ENCODE measurements around the gene SPATS2L. TPM values are rescaled to one million over a fixed set of nuclear protein-coding genes. Genes with fewer than 3 reads are reported as not detected.

Gene SPATS2L
- total RNA-seq, 1 donor from 2014 or later = 42.9 TPM

DNA sequence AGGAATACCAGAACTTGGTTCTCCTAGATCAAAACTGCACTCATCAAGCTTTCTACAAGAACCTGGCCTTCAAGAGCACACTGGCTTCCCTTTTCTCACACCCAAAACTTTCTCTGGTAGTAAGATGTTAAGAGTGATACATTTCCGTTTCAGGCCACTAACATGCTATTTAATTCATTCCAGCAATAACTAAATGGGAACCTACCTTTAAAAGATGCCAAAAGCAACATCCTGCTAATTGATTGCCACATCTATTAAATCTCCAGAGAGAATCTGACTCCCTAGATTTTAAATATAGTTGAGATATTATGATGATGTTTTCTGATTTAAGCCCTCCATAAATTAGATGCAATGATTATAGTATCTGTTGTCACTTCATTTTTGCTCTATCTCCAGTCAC lies 131.8 kb downstream of the SPATS2L start:
- Mint-ChIP-seq H3K27ac (no peak overlapping the region), H3K9me3 (peaks cover 9% of the 10 kb centered on the region), H3K4me1 (no peaks in the 10 kb centered on the region), H3K4me3 (no peak overlapping the region), H3K27me3 (no peaks in the 10 kb centered on the region), H3K36me3 (ENCODE audit: low read depth) (peaks cover 54% of the 10 kb centered on the region)
- DNase-seq = no peak
- intact Hi-C loops (cut with micrococcal nuclease) = no loop called here

DNA sequence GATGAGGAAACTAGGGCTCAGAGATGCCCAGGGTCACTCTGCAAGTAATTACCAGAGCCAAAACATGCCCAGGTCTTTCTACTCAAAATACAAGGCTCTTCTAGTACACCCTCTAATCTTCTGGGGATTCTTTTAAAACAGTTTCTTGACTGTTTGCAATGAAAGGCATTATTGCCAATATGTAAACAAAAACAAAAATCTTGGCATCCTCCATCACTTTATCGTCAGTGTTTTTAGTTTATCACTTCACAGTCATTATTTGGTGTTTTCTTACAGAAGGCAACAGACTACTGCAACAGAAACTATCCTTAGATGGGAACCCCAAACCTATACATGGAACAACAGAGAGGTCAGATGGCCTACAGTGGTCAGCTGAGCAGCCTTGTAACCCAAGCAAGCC lies 132.4 kb downstream of the SPATS2L start:
- H3K9me3 Mint-ChIP-seq = peaks cover 9% of the 10 kb centered on the region
- peaks cover 57% of the 10 kb centered on the region for H3K36me3 Mint-ChIP-seq (ENCODE audit: low read depth)
- intact Hi-C loops (cut with micrococcal nuclease) = no loop called here
- no peak for DNase-seq
- no peaks in the 10 kb centered on the region for H3K4me1 Mint-ChIP-seq
- no peak overlapping the region for H3K4me3 Mint-ChIP-seq
- H3K27ac Mint-ChIP-seq = no peak overlapping the region
- H3K27me3 Mint-ChIP-seq = no peaks in the 10 kb centered on the region

DNA sequence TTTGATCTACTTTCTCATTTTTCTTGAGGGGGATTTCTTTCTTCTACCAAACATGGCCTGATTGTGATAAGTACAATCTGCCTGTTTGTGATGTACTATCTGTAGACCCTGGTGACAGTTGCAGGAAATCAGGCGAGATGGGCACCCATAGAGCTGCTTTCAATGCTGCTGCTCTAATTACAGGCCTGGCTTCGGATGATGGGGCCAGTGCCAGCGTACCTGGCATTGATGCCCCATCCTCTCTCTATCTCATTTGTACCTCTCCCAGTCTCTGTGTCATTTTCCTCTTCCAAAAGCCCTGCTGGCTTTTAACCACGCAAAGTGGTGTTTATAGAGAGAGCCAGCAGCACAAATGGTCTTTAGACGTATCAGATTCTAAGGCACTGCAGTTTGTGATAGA lies 133.5 kb downstream of the SPATS2L start:
- peaks cover 62% of the 10 kb centered on the region for H3K36me3 Mint-ChIP-seq (ENCODE audit: low read depth)
- no peak overlapping the region for H3K4me3 Mint-ChIP-seq
- DNase-seq = no peak
- H3K4me1 Mint-ChIP-seq = no peaks in the 10 kb centered on the region
- peaks cover 9% of the 10 kb centered on the region for H3K9me3 Mint-ChIP-seq
- intact Hi-C loops (cut with micrococcal nuclease) = no loop called here
- H3K27ac Mint-ChIP-seq = no peak overlapping the region
- no peaks in the 10 kb centered on the region for H3K27me3 Mint-ChIP-seq

- no peak for DNase-seq
- H3K27ac Mint-ChIP-seq = no peak overlapping the region
- no peak overlapping the region for H3K4me3 Mint-ChIP-seq
- no peaks in the 10 kb centered on the region for H3K9me3 Mint-ChIP-seq
- H3K4me1 Mint-ChIP-seq = peaks cover 18% of the 10 kb centered on the region
- H3K36me3 Mint-ChIP-seq (ENCODE audit: low read depth) = peaks cover 64% of the 10 kb centered on the region
- no peaks in the 10 kb centered on the region for H3K27me3 Mint-ChIP-seq
- intact Hi-C loops (cut with micrococcal nuclease) = no loop called here
These were observed 136.0 kb downstream of the SPATS2L start for GRCh38 chr2:200442471-200442870.

DNA sequence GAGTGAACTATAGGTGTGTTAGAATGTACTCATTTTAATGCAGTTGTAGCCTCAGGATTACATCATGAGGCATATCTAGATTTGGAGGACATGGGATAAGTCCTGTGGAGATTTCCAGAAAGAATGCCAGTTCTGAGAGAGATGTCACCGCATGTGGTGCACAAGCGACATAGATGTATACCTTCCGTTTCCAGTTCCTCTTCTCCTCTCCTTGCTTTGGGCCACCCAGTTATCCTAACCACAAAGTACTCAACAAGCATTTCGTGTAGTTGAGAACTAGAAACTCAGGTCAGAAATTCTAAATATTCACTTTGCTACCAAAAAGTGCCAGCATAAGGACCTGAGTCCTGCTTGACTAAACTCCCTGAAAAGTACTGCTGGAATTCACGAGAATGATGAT lies 136.9 kb downstream of the SPATS2L start:
- intact Hi-C loops (cut with micrococcal nuclease) = no loop called here
- Mint-ChIP-seq H3K4me1 (peaks cover 18% of the 10 kb centered on the region), H3K9me3 (no peaks in the 10 kb centered on the region), H3K27me3 (no peaks in the 10 kb centered on the region), H3K4me3 (no peak overlapping the region), H3K27ac (no peak overlapping the region), H3K36me3 (ENCODE audit: low read depth) (peaks cover 62% of the 10 kb centered on the region)
- no peak for DNase-seq

GRCh38 chr2:200443916-200444315 lies 137.4 kb downstream of the SPATS2L start:
- H3K27me3 Mint-ChIP-seq = no peaks in the 10 kb centered on the region

GRCh38 chr2:200444530-200444929 lies 138.0 kb downstream of the SPATS2L start:
- Mint-ChIP-seq H3K4me1 (peaks cover 24% of the 10 kb centered on the region), H3K36me3 (ENCODE audit: low read depth) (peaks cover 63% of the 10 kb centered on the region), H3K27ac (no peak overlapping the region), H3K4me3 (no peak overlapping the region), H3K27me3 (no peaks in the 10 kb centered on the region), H3K9me3 (no peaks in the 10 kb centered on the region)
- no peak for DNase-seq
- intact Hi-C loops (cut with micrococcal nuclease) = no loop called here

More at GRCh38 chr2:200443916-200444315, 137.4 kb downstream of the SPATS2L start:
- DNase-seq = no peak
- no peaks in the 10 kb centered on the region for H3K9me3 Mint-ChIP-seq
- H3K4me1 Mint-ChIP-seq = peaks cover 22% of the 10 kb centered on the region
- peaks cover 63% of the 10 kb centered on the region for H3K36me3 Mint-ChIP-seq (ENCODE audit: low read depth)
- intact Hi-C loops (cut with micrococcal nuclease) = no loop called here
- no peak overlapping the region for H3K27ac Mint-ChIP-seq
- no peak overlapping the region for H3K4me3 Mint-ChIP-seq

- H3K27ac Mint-ChIP-seq = no peak overlapping the region
- no peaks in the 10 kb centered on the region for H3K27me3 Mint-ChIP-seq
- H3K9me3 Mint-ChIP-seq = no peaks in the 10 kb centered on the region
- H3K36me3 Mint-ChIP-seq (ENCODE audit: low read depth) = peaks cover 59% of the 10 kb centered on the region
- intact Hi-C loops (cut with micrococcal nuclease) = no loop called here
- no peak for DNase-seq
- peaks cover 24% of the 10 kb centered on the region for H3K4me1 Mint-ChIP-seq
- H3K4me3 Mint-ChIP-seq = no peak overlapping the region
These were observed 138.8 kb downstream of the SPATS2L start for GRCh38 chr2:200445284-200445683.

GRCh38 chr2:200446612-200447011 lies 140.1 kb downstream of the SPATS2L start:
- Mint-ChIP-seq H3K27ac (peak overlapping the region; percentile 86), H3K4me1 (peaks cover 24% of the 10 kb centered on the region), H3K27me3 (no peaks in the 10 kb centered on the region), H3K9me3 (peaks cover 3% of the 10 kb centered on the region), H3K36me3 (ENCODE audit: low read depth) (peaks cover 55% of the 10 kb centered on the region), H3K4me3 (peak overlapping the region; percentile 44)
- no peak for DNase-seq
- intact Hi-C loops (cut with micrococcal nuclease) = loop anchor here (1.0 to 2.0 kb wide), 3 partner anchors 9 to 40 kb away; no protein-coding TSS in a partner anchor

GRCh38 chr2:200447139-200447855 lies 140.8 kb downstream of the SPATS2L start:
- intact Hi-C loops (cut with micrococcal nuclease) = loop anchor here (1.0 to 2.0 kb wide), 3 partner anchors 8 to 40 kb away; no protein-coding TSS in a partner anchor
- Mint-ChIP-seq H3K4me3 (peak overlapping the region; percentile 40), H3K27me3 (no peaks in the 10 kb centered on the region), H3K27ac (peak overlapping the region; percentile 86), H3K36me3 (ENCODE audit: low read depth) (peaks cover 52% of the 10 kb centered on the region), H3K4me1 (peaks cover 24% of the 10 kb centered on the region), H3K9me3 (peaks cover 3% of the 10 kb centered on the region)
- no peak for DNase-seq

DNA sequence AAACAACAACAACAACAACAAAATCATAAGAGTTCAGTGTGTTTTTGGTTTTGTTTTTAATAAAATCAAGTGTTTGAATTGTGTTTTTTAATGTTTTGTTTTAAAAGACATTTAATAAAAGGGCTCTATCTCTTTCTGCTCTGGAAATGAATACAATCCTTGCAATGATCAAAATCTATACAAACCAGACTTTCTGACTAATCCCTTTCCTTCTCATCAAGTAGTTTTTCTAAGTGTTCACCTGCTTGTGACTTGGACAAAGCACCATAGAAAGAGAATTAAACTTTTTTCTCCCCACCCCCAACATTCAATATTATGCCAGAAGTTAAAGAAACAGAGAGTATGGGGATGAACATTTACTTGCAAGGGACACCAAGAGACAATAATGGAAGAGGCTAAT lies 142.0 kb downstream of the SPATS2L start:
- peaks cover 3% of the 10 kb centered on the region for H3K9me3 Mint-ChIP-seq
- H3K27ac Mint-ChIP-seq = peak overlapping the region; percentile 27
- H3K4me3 Mint-ChIP-seq = no peak overlapping the region
- H3K4me1 Mint-ChIP-seq = peaks cover 24% of the 10 kb centered on the region
- H3K36me3 Mint-ChIP-seq (ENCODE audit: low read depth) = peaks cover 42% of the 10 kb centered on the region
- intact Hi-C loops (cut with micrococcal nuclease) = no loop called here
- DNase-seq = no peak
- no peaks in the 10 kb centered on the region for H3K27me3 Mint-ChIP-seq

- no peaks in the 10 kb centered on the region for H3K27me3 Mint-ChIP-seq
- no peak overlapping the region for H3K4me3 Mint-ChIP-seq
- peaks cover 3% of the 10 kb centered on the region for H3K9me3 Mint-ChIP-seq
- intact Hi-C loops (cut with micrococcal nuclease) = no loop called here
- H3K4me1 Mint-ChIP-seq = peaks cover 26% of the 10 kb centered on the region
- peaks cover 41% of the 10 kb centered on the region for H3K36me3 Mint-ChIP-seq (ENCODE audit: low read depth)
- no peak overlapping the region for H3K27ac Mint-ChIP-seq
- no peak for DNase-seq
These were observed 142.7 kb downstream of the SPATS2L start for GRCh38 chr2:200449149-200449548.

- Mint-ChIP-seq H3K9me3 (peaks cover 3% of the 10 kb centered on the region), H3K27me3 (no peaks in the 10 kb centered on the region), H3K36me3 (ENCODE audit: low read depth) (peaks cover 38% of the 10 kb centered on the region), H3K27ac (no peak overlapping the region), H3K4me3 (no peak overlapping the region), H3K4me1 (peaks cover 34% of the 10 kb centered on the region)
- intact Hi-C loops (cut with micrococcal nuclease) = no loop called here
- DNase-seq = no peak
These were observed 143.8 kb downstream of the SPATS2L start for GRCh38 chr2:200450288-200450687.

DNA sequence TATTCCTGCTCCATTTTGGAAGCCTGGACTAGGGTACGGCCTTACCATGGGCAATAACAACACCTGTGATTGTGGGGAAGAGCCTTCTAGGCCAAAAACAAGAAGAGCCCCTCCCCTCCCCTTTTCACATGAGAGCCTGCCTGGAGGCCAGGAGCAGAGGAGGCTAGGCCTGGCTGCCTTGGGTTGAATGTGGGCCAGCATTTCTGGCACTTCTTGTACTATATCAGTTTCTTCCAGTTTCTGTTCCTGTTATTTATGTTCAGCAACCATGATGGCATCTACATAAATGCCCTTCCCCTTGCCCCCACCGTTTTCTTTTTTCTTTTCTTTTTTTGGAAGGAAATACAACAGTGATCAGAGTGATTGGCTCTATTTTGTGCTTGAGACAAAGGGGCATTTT lies 145.0 kb downstream of the SPATS2L start:
- H3K27ac Mint-ChIP-seq = no peak overlapping the region
- no peak for DNase-seq
- peaks cover 32% of the 10 kb centered on the region for H3K4me1 Mint-ChIP-seq
- no peak overlapping the region for H3K4me3 Mint-ChIP-seq
- peaks cover 32% of the 10 kb centered on the region for H3K36me3 Mint-ChIP-seq (ENCODE audit: low read depth)
- H3K9me3 Mint-ChIP-seq = peaks cover 3% of the 10 kb centered on the region
- intact Hi-C loops (cut with micrococcal nuclease) = no loop called here
- no peaks in the 10 kb centered on the region for H3K27me3 Mint-ChIP-seq

- Mint-ChIP-seq H3K27me3 (no peaks in the 10 kb centered on the region), H3K36me3 (ENCODE audit: low read depth) (peaks cover 27% of the 10 kb centered on the region), H3K27ac (no peak overlapping the region), H3K4me1 (peaks cover 23% of the 10 kb centered on the region), H3K9me3 (peaks cover 3% of the 10 kb centered on the region), H3K4me3 (no peak overlapping the region)
- no peak for DNase-seq
- intact Hi-C loops (cut with micrococcal nuclease) = no loop called here
These were observed 145.9 kb downstream of the SPATS2L start for GRCh38 chr2:200452377-200452776.
